ENCODE results near the gene LOXL1.
"Not testable (repeated sequence)": the region's sequence is repeated elsewhere in the genome, so short reads cannot be mapped to it uniquely, and the experiment has no call there.

- TF ChIP-seq CTCF, POLR2A (IDR thresholded peaks at IDR 0.05): not testable (repeated sequence)
These were observed 12.3 kb downstream of the LOXL1 start for GRCh38 chr15:73938516-73938915.

Data from suprapubic skin (tissue), 3 donors.